Brain microvascular endothelial cell (primary cell): ENCODE measurements around the gene PAIP2.
A peak's percentile ranks its signal among the peaks of the same experiment; 100 is the strongest.

Experiments used
- DNase-seq: peaks from one replicate; pipeline ENCODE4 v3.0.0-alpha.2; 2020
- H3K27ac ChIP-seq: fragments of 250-450 bp; sonication (Bioruptor Pico); 2 replicates; pipeline ENCODE4 v1.5.1; 2020; ENCODE audit warnings: mild to moderate bottlenecking, moderate library complexity
- H3K27me3 ChIP-seq: fragments of 250-450 bp; sonication (Bioruptor Pico); replicated peaks from 2 replicates; pipeline ENCODE4 v1.5.1; 2020; ENCODE audit warnings: mild to moderate bottlenecking
- H3K36me3 ChIP-seq: fragments of 250-450 bp; sonication (Bioruptor Pico); replicated peaks from 2 replicates; pipeline ENCODE4 v1.5.1; 2020; ENCODE audit warnings: mild to moderate bottlenecking
- H3K4me3 ChIP-seq: 2 replicates; pipeline ENCODE4 v1.5.1; 2011; ENCODE audit warnings: low read depth, mild to moderate bottlenecking, control low read depth, low read length, moderate library complexity
- CTCF ChIP-seq: IDR thresholded peaks from 2 replicates; pipeline ENCODE4 v1.5.1; 2011; ENCODE audit warnings: low read depth, mild to moderate bottlenecking, moderate library complexity, low read length, control low read depth, inconsistent platforms; ENCODE audit errors: missing control alignments
- in situ Hi-C: cut with HindIII; loops from 2 replicates; pipeline ENCODE4 v1.10.0; 2017; ENCODE audit warnings: low sequenced_read_pairs, low pct_ligation_motif_present

Gene PAIP2

GRCh38 chr5:139393497-139394122 is 52.0 kb downstream of the PAIP2 start:
- Histone ChIP-seq H3K36me3 (no peaks in the 10 kb centered on the region), H3K4me3 (peak overlapping the region; percentile 49), H3K27ac (no peak overlapping the region), H3K27me3 (peaks cover 4% of the 10 kb centered on the region)
- no peak for DNase-seq
- TF ChIP-seq CTCF: no peak
- in situ Hi-C loops: no loop called here

GRCh38 chr5:139394123-139394653 is 52.5 kb downstream of the PAIP2 start:
- no peaks in the 10 kb centered on the region for H3K36me3 ChIP-seq
- DNase-seq: no peak
- H3K4me3 ChIP-seq: peak overlapping the region; percentile 49
- TF ChIP-seq CTCF: peak; percentile 6
- in situ Hi-C loops: no loop called here
- peaks cover 4% of the 10 kb centered on the region for H3K27me3 ChIP-seq
- H3K27ac ChIP-seq: no peak overlapping the region

- no peak within 1 kb of the TSS for H3K27ac ChIP-seq
- DNase-seq: no peak
These were observed 53.3 kb downstream of the PAIP2 start, which contains the start of gene PROB1 for GRCh38 chr5:139394654-139395566. Gene PROB1, minus strand, starts transcription at chr5:139395104. Its CDS starts 23 bp downstream, at chr5:139395081.

GRCh38 chr5:139395844-139396640 is 54.4 kb downstream of the PAIP2 start:
- in situ Hi-C loops: no loop called here
- Histone ChIP-seq H3K36me3 (no peaks in the 10 kb centered on the region), H3K4me3 (no peak overlapping the region), H3K27me3 (peaks cover 4% of the 10 kb centered on the region), H3K27ac (no peak overlapping the region)
- no peak for DNase-seq
- no peak for TF ChIP-seq CTCF

More at GRCh38 chr5:139394654-139395566, 53.3 kb downstream of the PAIP2 start, which contains the start of gene PROB1:
- in situ Hi-C loops: no loop called here
- Histone ChIP-seq H3K27me3 (peaks cover 4% of the 10 kb centered on the region), H3K36me3 (no peaks in the 10 kb centered on the region), H3K4me3 (peak within 1 kb of the TSS; percentile 49)
- TF ChIP-seq CTCF: no peak

GRCh38 chr5:139396691-139397090 is 55.0 kb downstream of the PAIP2 start:
- in situ Hi-C loops: no loop called here
- H3K27ac ChIP-seq: no peak overlapping the region
- H3K36me3 ChIP-seq: no peaks in the 10 kb centered on the region
- H3K4me3 ChIP-seq: no peak overlapping the region
- no peak for DNase-seq
- H3K27me3 ChIP-seq: peaks cover 4% of the 10 kb centered on the region
- TF ChIP-seq CTCF: no peak
